ENCODE measurements around the gene SLC39A11.

Gene SLC39A11

GRCh38 chr17:72967977-72968585, 124.4 kb downstream of the SLC39A11 start:
- DNase-seq (ENCODE audit: low spot score) = no peak
- TF ChIP-seq CTCF (IDR thresholded peaks at IDR 0.05; ENCODE audit: extremely low read depth, insufficient read depth, missing control alignments) = no peak
- in situ Hi-C loops (cut with MboI; ENCODE audit: low pct_unique_long_range_greater_than_20kb, low sequenced_read_pairs, unreplicated experiment) = no loop called here

- no peak for DNase-seq (ENCODE audit: low spot score)
- no peak for TF ChIP-seq CTCF (IDR thresholded peaks at IDR 0.05; ENCODE audit: extremely low read depth, insufficient read depth, missing control alignments)
- in situ Hi-C loops (cut with MboI; ENCODE audit: low pct_unique_long_range_greater_than_20kb, low sequenced_read_pairs, unreplicated experiment) = no loop called here
Observed at GRCh38 chr17:72967277-72967970, 125.1 kb downstream of the SLC39A11 start.

- in situ Hi-C loops (cut with MboI; ENCODE audit: low pct_unique_long_range_greater_than_20kb, low sequenced_read_pairs, unreplicated experiment) = no loop called here
- no peak for TF ChIP-seq CTCF (IDR thresholded peaks at IDR 0.05; ENCODE audit: extremely low read depth, insufficient read depth, missing control alignments)
- no peak for DNase-seq (ENCODE audit: low spot score)
Observed at GRCh38 chr17:72962106-72962505, 130.4 kb downstream of the SLC39A11 start.

- DNase-seq (ENCODE audit: low spot score) = no peak
- in situ Hi-C loops (cut with MboI; ENCODE audit: low pct_unique_long_range_greater_than_20kb, low sequenced_read_pairs, unreplicated experiment) = no loop called here
- no peak for TF ChIP-seq CTCF (IDR thresholded peaks at IDR 0.05; ENCODE audit: extremely low read depth, insufficient read depth, missing control alignments)
Observed at GRCh38 chr17:72955391-72956140, 136.9 kb downstream of the SLC39A11 start.

- in situ Hi-C loops (cut with MboI; ENCODE audit: low pct_unique_long_range_greater_than_20kb, low sequenced_read_pairs, unreplicated experiment) = no loop called here
- no peak for DNase-seq (ENCODE audit: low spot score)
- no peak for TF ChIP-seq CTCF (IDR thresholded peaks at IDR 0.05; ENCODE audit: extremely low read depth, insufficient read depth, missing control alignments)
Observed at GRCh38 chr17:72954579-72954978, 137.9 kb downstream of the SLC39A11 start.

- in situ Hi-C loops (cut with MboI; ENCODE audit: low pct_unique_long_range_greater_than_20kb, low sequenced_read_pairs, unreplicated experiment) = no loop called here
- no peak for DNase-seq (ENCODE audit: low spot score)
- no peak for TF ChIP-seq CTCF (IDR thresholded peaks at IDR 0.05; ENCODE audit: extremely low read depth, insufficient read depth, missing control alignments)
Observed at GRCh38 chr17:72953621-72954020, 138.9 kb downstream of the SLC39A11 start.
